Panc1 (cell line): Measurements from ENCODE around the gene CAMSAP2. TPM values are rescaled to one million over a fixed set of nuclear protein-coding genes. Genes with fewer than 3 reads are reported as not detected.

Source experiments
- ATAC-seq: fragments of 200-7000 bp; cut with Tn5 transposase; 2 replicates; pipeline ENCODE4 v1.9.1; 2020; ENCODE audit warnings: mild to moderate bottlenecking, moderate library complexity
- BruUV-seq: library from RNA; stranded (reverse); fragments of 400-500 nt; replicated peaks from 2 replicates; lab custom pipeline; 2021; lab: Mats Ljungman, UMichigan
- CTCF ChIA-PET: fragments of 300-600 bp; sonication (Branson Sonifier 250); formaldehyde crosslinking; loops from one replicate; lab custom pipeline; 2022; ENCODE audit warnings: antibody characterized with exemption; lab: Charles Lee
- POLR2A ChIA-PET: fragments of 300-600 bp; sonication (Branson Sonifier 250); formaldehyde crosslinking; loops from one replicate; lab custom pipeline; 2022; ENCODE audit warnings: antibody characterized with exemption; lab: Charles Lee
- DNase-seq: peaks from one replicate; pipeline ENCODE4 v3.0.0-alpha.2; 2010; ENCODE audit warnings: low read depth, low spot score
- H3K27ac ChIP-seq: 2 replicates; pipeline ENCODE4 v1.5.1; 2011; ENCODE audit warnings: mild to moderate bottlenecking, low read length, inconsistent platforms
- H3K27me3 ChIP-seq: fragments of 200-500 bp; sonication (Bioruptor generic); 2 replicates; pipeline ENCODE4 v1.6.0; 2014; ENCODE audit warnings: low read length, inconsistent platforms; ENCODE audit not compliant: control insufficient read depth, insufficient read depth
- H3K36me3 ChIP-seq: fragments of 200-500 bp; sonication (Bioruptor generic); 2 replicates; pipeline ENCODE4 v1.5.1; 2014; ENCODE audit warnings: inconsistent platforms, mild to moderate bottlenecking, low read length, moderate library complexity; ENCODE audit not compliant: control insufficient read depth, insufficient read depth
- H3K4me1 ChIP-seq: 2 replicates; pipeline ENCODE4 v1.5.1; 2011; ENCODE audit warnings: inconsistent platforms, mild to moderate bottlenecking, low read length, moderate library complexity; ENCODE audit not compliant: control insufficient read depth, insufficient read depth
- H3K4me3 ChIP-seq, 2 experiments: 2 replicates each; pipeline ENCODE4 v1.5.1; 2011 to 2012; ENCODE audit warnings: low read depth in 2 of 2, low read length in 2 of 2, mild to moderate bottlenecking in 2 of 2, inconsistent platforms in 1 of 2, moderate library complexity in 1 of 2
- H3K9me3 ChIP-seq: fragments of 200-500 bp; sonication (Bioruptor generic); 2 replicates; pipeline ENCODE4 v1.5.1; 2014; ENCODE audit warnings: low read depth, mild to moderate bottlenecking, inconsistent platforms, low read length, moderate library complexity; ENCODE audit not compliant: control insufficient read depth, insufficient read depth
- CTCF ChIP-seq: fragments of 450-650 bp; IDR thresholded peaks from 2 replicates; pipeline ENCODE4 v1.5.1; 2017; ENCODE audit warnings: mild to moderate bottlenecking
- POLR2AphosphoS5 ChIP-seq: IDR thresholded peaks from 2 replicates; pipeline ENCODE4 v1.6.1; 2012; ENCODE audit warnings: mild to moderate bottlenecking, low read depth, low read length, moderate library complexity
- SIN3A ChIP-seq: IDR thresholded peaks from 2 replicates; pipeline ENCODE4 v1.6.1; 2012; ENCODE audit warnings: low read depth, mild to moderate bottlenecking, low read length, moderate library complexity, borderline replicate concordance; ENCODE audit not compliant: insufficient read depth
- TCF7L2 ChIP-seq: IDR thresholded peaks from 2 replicates; pipeline ENCODE4 v1.6.1; 2011; ENCODE audit warnings: mild to moderate bottlenecking, low read depth, low read length, inconsistent platforms
- in situ Hi-C: cut with HindIII; loops from 2 replicates; pipeline ENCODE4 v1.10.0; 2016; ENCODE audit warnings: low sequenced_read_pairs, low pct_unique_long_range_greater_than_20kb
- intact Hi-C: fragments of 100-400 bp; cut with micrococcal nuclease; formaldehyde crosslinking; loops from one replicate; pipeline ENCODE4 v1.10.0; 2022; ENCODE audit not compliant: unreplicated experiment
- total RNA-seq: library from RNA; stranded (reverse); gene quantifications from one replicate; pipeline ENCODE4 v1.2.1, GENCODE V29; 2021; ENCODE audit not compliant: unreplicated experiment
- TF ChIP-seq, protein P1 (sequence below), 2 experiments: IDR thresholded peaks; 2 replicates each; pipeline ENCODE4 v1.6.1; 2011 to 2012; ENCODE audit warnings: low read depth in 2 of 2, control low read depth in 1 of 2, low read length in 1 of 2, mild to moderate bottlenecking in 1 of 2, moderate library complexity in 1 of 2; ENCODE audit not compliant: insufficient read depth in 1 of 2

The CAMSAP2 gene
- total RNA-seq, 1 experiment from 2014 or later = 40.1 TPM

DNA sequence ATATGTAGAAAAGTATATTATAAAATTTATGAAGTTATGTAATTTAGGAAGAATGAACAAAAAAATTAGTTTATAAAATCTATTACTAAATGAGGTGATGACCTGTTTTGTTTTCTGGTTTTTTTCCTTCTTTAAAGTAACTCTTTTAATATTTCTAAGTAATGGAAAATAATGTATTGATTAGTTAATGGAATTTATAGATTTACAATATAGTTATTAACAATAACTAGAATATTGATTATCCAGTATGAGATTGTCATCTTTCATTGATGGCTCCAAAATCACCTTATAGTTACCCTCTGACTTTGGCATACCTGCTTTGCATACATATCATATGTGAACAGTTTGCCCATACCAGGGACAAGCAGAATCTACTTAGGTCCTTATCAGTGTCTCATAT lies 23.4 kb downstream of the CAMSAP2 start:
- no peak overlapping the region for H3K4me3 ChIP-seq
- no peak overlapping the region for H3K27ac ChIP-seq
- DNase-seq (no peak), ATAC-seq (no peak)
- BruUV-seq = no TSS peak
- no peaks in the 10 kb centered on the region for H3K9me3 ChIP-seq
- H3K36me3 ChIP-seq = peaks cover 7% of the 10 kb centered on the region
- TF ChIP-seq CTCF (no peak), POLR2AphosphoS5 (no peak), SIN3A (no peak), TCF7L2 (no peak)
- TF ChIP-seq, protein P1, sequence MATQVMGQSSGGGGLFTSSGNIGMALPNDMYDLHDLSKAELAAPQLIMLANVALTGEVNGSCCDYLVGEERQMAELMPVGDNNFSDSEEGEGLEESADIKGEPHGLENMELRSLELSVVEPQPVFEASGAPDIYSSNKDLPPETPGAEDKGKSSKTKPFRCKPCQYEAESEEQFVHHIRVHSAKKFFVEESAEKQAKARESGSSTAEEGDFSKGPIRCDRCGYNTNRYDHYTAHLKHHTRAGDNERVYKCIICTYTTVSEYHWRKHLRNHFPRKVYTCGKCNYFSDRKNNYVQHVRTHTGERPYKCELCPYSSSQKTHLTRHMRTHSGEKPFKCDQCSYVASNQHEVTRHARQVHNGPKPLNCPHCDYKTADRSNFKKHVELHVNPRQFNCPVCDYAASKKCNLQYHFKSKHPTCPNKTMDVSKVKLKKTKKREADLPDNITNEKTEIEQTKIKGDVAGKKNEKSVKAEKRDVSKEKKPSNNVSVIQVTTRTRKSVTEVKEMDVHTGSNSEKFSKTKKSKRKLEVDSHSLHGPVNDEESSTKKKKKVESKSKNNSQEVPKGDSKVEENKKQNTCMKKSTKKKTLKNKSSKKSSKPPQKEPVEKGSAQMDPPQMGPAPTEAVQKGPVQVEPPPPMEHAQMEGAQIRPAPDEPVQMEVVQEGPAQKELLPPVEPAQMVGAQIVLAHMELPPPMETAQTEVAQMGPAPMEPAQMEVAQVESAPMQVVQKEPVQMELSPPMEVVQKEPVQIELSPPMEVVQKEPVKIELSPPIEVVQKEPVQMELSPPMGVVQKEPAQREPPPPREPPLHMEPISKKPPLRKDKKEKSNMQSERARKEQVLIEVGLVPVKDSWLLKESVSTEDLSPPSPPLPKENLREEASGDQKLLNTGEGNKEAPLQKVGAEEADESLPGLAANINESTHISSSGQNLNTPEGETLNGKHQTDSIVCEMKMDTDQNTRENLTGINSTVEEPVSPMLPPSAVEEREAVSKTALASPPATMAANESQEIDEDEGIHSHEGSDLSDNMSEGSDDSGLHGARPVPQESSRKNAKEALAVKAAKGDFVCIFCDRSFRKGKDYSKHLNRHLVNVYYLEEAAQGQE (IDR thresholded peaks at IDR 0.05; ENCODE audit: insufficient read depth in 1 of 2, low read depth in 2 of 2, low read length in 1 of 2) = no peak
- intact Hi-C loops (no loop called here), in situ Hi-C loops (no loop called here)
- no peaks in the 10 kb centered on the region for H3K4me1 ChIP-seq
- H3K27me3 ChIP-seq = no peaks in the 10 kb centered on the region
- ChIA-PET POLR2A (interaction anchor here (0.7 kb wide), 1 partner anchor 33 kb away, joined by 3 read pairs; no protein-coding TSS in a partner anchor), CTCF (interaction anchor here (0.9 kb wide), 1 partner anchor 140 kb away, joined by 4 read pairs; no protein-coding TSS in a partner anchor)

DNA sequence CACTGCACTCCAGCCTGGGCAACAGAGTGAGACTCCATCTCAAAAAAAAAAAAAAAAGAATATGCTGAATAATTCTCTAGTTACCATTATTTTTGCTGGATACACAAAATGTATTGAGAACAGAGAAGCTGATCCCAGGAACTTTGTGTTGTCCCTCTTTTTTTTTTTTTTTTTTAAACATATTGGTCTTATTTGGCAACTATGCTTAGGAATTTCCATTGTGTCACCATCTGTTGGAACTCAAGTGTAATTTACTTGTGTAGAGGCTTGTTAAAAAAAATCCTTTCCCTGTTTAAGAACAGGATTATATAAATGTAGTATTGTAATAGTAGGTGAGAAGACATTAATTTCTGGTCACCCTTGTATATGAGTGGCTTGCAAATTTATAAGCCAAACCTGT lies 28.6 kb downstream of the CAMSAP2 start:
- peaks cover 6% of the 10 kb centered on the region for H3K36me3 ChIP-seq
- ChIA-PET POLR2A (no interaction called here), CTCF (no interaction called here)
- TF ChIP-seq CTCF = no peak
- no peaks in the 10 kb centered on the region for H3K9me3 ChIP-seq
- H3K27ac ChIP-seq = no peak overlapping the region
- DNase-seq = no peak
- ATAC-seq = no peak
- no peak overlapping the region for H3K4me3 ChIP-seq
- in situ Hi-C loops = no loop called here
- no peaks in the 10 kb centered on the region for H3K27me3 ChIP-seq
- BruUV-seq = no TSS peak
- intact Hi-C loops = no loop called here
- no peaks in the 10 kb centered on the region for H3K4me1 ChIP-seq
